Breast epithelium (tissue), 4 donors: ENCODE measurements around the gene BORCS6. TPM values are rescaled to one million over a fixed set of nuclear protein-coding genes. Genes with fewer than 3 reads are reported as not detected.
A peak's percentile ranks its signal among the peaks of the same experiment; 100 is the strongest.

Source experiments
- DNase-seq, 2 donors: peaks; one replicate each; pipeline ENCODE4 v3.0.0-alpha.2; 2019; ENCODE audit warnings: low spot score in 2 of 2
- H3K27ac ChIP-seq, 2 donors: fragments of 200-600 bp; sonication (generic) in 1 of 2; one replicate each; pipeline ENCODE4 v1.5.1; 2016 to 2019; ENCODE audit warnings: mild to moderate bottlenecking in 1 of 2
- H3K27me3 ChIP-seq, 2 donors: fragments of 200-600 bp; sonication (generic) in 1 of 2; one replicate each; pipeline versions ENCODE4 v1.5.1 to v1.6.0; 2017 to 2019; ENCODE audit warnings: control low read depth in 1 of 2, mild to moderate bottlenecking in 1 of 2
- H3K36me3 ChIP-seq: fragments of 200-600 bp; one replicate; pipeline ENCODE4 v1.5.1; 2019
- H3K4me1 ChIP-seq, 2 donors: fragments of 200-600 bp; sonication (generic); one replicate each; pipeline ENCODE4 v1.5.1; 2016 to 2019; ENCODE audit warnings: control low read depth in 1 of 2
- H3K4me3 ChIP-seq, 3 donors: fragments of 200-600 bp; sonication (generic); 1 replicate in 2 of 3; 2 replicates in 1 of 3; pipeline ENCODE4 v1.5.1; 2016 to 2019; ENCODE audit warnings: mild to moderate bottlenecking in 3 of 3, moderate library complexity in 2 of 3
- H3K9me3 ChIP-seq, 2 donors: fragments of 200-600 bp; sonication (generic) in 1 of 2; one replicate each; pipeline ENCODE4 v1.5.1; 2016 to 2019; ENCODE audit warnings: control low read depth in 1 of 2
- CTCF ChIP-seq, 3 donors: fragments of 450-650 bp; IDR thresholded peaks; one replicate each; pipeline ENCODE4 v1.5.1; 2016 to 2017; ENCODE audit warnings: antibody characterized with exemption in 3 of 3, mild to moderate bottlenecking in 3 of 3, moderate library complexity in 3 of 3
- POLR2A ChIP-seq: fragments of 450-650 bp; IDR thresholded peaks from one replicate; pipeline ENCODE4 v1.6.1; 2016; ENCODE audit warnings: antibody characterized with exemption, mild to moderate bottlenecking, moderate library complexity
- POLR2AphosphoS5 ChIP-seq, 3 donors: sonication (generic); formaldehyde crosslinking; IDR thresholded peaks; one replicate each; pipeline ENCODE4 v1.6.1; 2017; ENCODE audit warnings: antibody characterized with exemption in 3 of 3
- intact Hi-C: fragments of 100-400 bp; cut with DNase I; formaldehyde crosslinking; loops from one replicate; pipeline ENCODE4 v1.15.1; 2023; ENCODE audit warnings: low total_unique reads
- total RNA-seq, 3 donors: library from RNA; depleted of rRNA; stranded (reverse); fragments of >200 nt; gene quantifications; one replicate each; pipeline ENCODE4 v1.1.0, GENCODE V29; 2016

BORCS6 gene
- total RNA-seq, 3 donors from 2014 or later, result 8.5 to 11.5 (median 10.8) TPM

- intact Hi-C loops, result no loop called here
- H3K27me3 ChIP-seq, result no peaks in the 10 kb centered on the region
- peak; percentile 100 for DNase-seq
- peak; percentile 100 for TF ChIP-seq POLR2A
- peak; percentile 99 to 100 (median 100) for TF ChIP-seq POLR2AphosphoS5 (IDR thresholded peaks at IDR 0.05)
- peak in 2 of 3 donors; percentile 9 to 22 for TF ChIP-seq CTCF (IDR thresholded peaks at IDR 0.05)
- no peaks in the 10 kb centered on the region for H3K9me3 ChIP-seq
- no peaks in the 10 kb centered on the region for H3K36me3 ChIP-seq
- H3K4me1 ChIP-seq, result peaks cover 4 to 18% of the 10 kb centered on the region in 2 donors
- peak overlapping the region; percentile 99 to 100 for H3K27ac ChIP-seq
- peak overlapping the region; percentile 86 to 99 (median 90) for H3K4me3 ChIP-seq
These were observed 33.6 kb downstream of the BORCS6 start for GRCh38 chr17:8156246-8156992.

GRCh38 chr17:8155996-8156245 is 34.1 kb downstream of the BORCS6 start:
- Histone ChIP-seq H3K27me3 (no peaks in the 10 kb centered on the region), H3K4me1 (peaks cover 6 to 13% of the 10 kb centered on the region in 2 donors)
- intact Hi-C loops, result no loop called here

GRCh38 chr17:8155231-8155995 is 34.6 kb downstream of the BORCS6 start:
- peaks cover 8 to 10% of the 10 kb centered on the region in 2 donors for H3K4me1 ChIP-seq
- H3K27me3 ChIP-seq, result no peaks in the 10 kb centered on the region
- H3K4me3 ChIP-seq, result peak overlapping the region; percentile 86 to 99 (median 90)
- DNase-seq, result peak in 1 of 2 donors; percentile 90
- TF ChIP-seq POLR2AphosphoS5 (IDR thresholded peaks at IDR 0.05) (peak in 2 of 3 donors; percentile 50 to 77), POLR2A (peak; percentile 67), CTCF (IDR thresholded peaks at IDR 0.05) (peak in 1 of 3 donors; percentile 1)
- no peaks in the 10 kb centered on the region for H3K9me3 ChIP-seq
- intact Hi-C loops, result no loop called here
- H3K27ac ChIP-seq, result peak overlapping the region; percentile 99 to 100
- no peaks in the 10 kb centered on the region for H3K36me3 ChIP-seq

More at GRCh38 chr17:8155996-8156245, 34.1 kb downstream of the BORCS6 start:
- H3K36me3 ChIP-seq, result no peaks in the 10 kb centered on the region
- H3K4me3 ChIP-seq, result peak overlapping the region; percentile 86 to 99 (median 90)
- no peak for DNase-seq
- H3K27ac ChIP-seq, result peak overlapping the region; percentile 99 to 100
- no peaks in the 10 kb centered on the region for H3K9me3 ChIP-seq
- no peak for TF ChIP-seq CTCF (IDR thresholded peaks at IDR 0.05)
- TF ChIP-seq POLR2AphosphoS5 (IDR thresholded peaks at IDR 0.05), result no peak
- no peak for TF ChIP-seq POLR2A

GRCh38 chr17:8154608-8155155 is 35.3 kb downstream of the BORCS6 start:
- H3K4me3 ChIP-seq, result peak overlapping the region; percentile 86 to 99 (median 90)
- intact Hi-C loops, result no loop called here
- no peaks in the 10 kb centered on the region for H3K9me3 ChIP-seq
- no peak for DNase-seq
- TF ChIP-seq CTCF (IDR thresholded peaks at IDR 0.05) (no peak), POLR2A (no peak), POLR2AphosphoS5 (IDR thresholded peaks at IDR 0.05) (no peak)
- H3K36me3 ChIP-seq, result peaks cover under 1% of the 10 kb centered on the region
- H3K27me3 ChIP-seq, result no peaks in the 10 kb centered on the region
- peaks cover 10 to 13% of the 10 kb centered on the region in 2 donors for H3K4me1 ChIP-seq
- peak overlapping the region; percentile 99 to 100 for H3K27ac ChIP-seq
